Transverse colon (tissue), 4 donors: ENCODE data around the gene PKP4. TPM values are rescaled to one million over a fixed set of nuclear protein-coding genes. Genes with fewer than 3 reads are reported as not detected.

Source experiments
- DNase-seq: peaks from one replicate; pipeline ENCODE4 v3.0.0-alpha.2; 2019
- H3K27ac ChIP-seq, 4 donors: fragments of 200-600 bp; sonication (generic); 2 replicates each; pipeline ENCODE4 v1.5.1; 2016 to 2018; ENCODE audit warnings: inconsistent platforms in 4 of 4
- H3K27me3 ChIP-seq: fragments of 200-600 bp; sonication (generic); 2 replicates; pipeline ENCODE4 v1.5.1; 2017; ENCODE audit warnings: inconsistent platforms
- H3K36me3 ChIP-seq, 4 donors: fragments of 200-600 bp; sonication (generic); 2 replicates each; pipeline ENCODE4 v1.5.1; 2017 to 2019; ENCODE audit warnings: inconsistent platforms in 4 of 4
- H3K4me1 ChIP-seq, 4 donors: fragments of 200-600 bp; sonication (generic); 2 replicates each; pipeline ENCODE4 v1.5.1; 2017 to 2020; ENCODE audit warnings: inconsistent platforms in 4 of 4
- H3K4me3 ChIP-seq, 4 donors: fragments of 200-600 bp; sonication (generic); 1 replicate in 1 of 4; 2 replicates in 3 of 4; pipeline versions ENCODE4 v1.5.1 to v1.6.1; 2017 to 2019; ENCODE audit warnings: inconsistent platforms in 4 of 4
- H3K9me3 ChIP-seq, 2 donors: fragments of 200-600 bp; sonication (generic); 2 replicates each; pipeline ENCODE4 v1.5.1; 2017 to 2019; ENCODE audit warnings: inconsistent platforms in 2 of 2
- CTCF ChIP-seq, 5 experiments: fragments of 200-600 bp in 3 of 5; fragments of 450-650 bp in 2 of 5; sonication (generic) in 3 of 5; IDR thresholded peaks; 1 replicate in 2 of 5; 2 replicates in 3 of 5; pipeline ENCODE4 v1.5.1; 2016 to 2017; ENCODE audit warnings: antibody characterized with exemption in 5 of 5, inconsistent platforms in 3 of 5, mild to moderate bottlenecking in 2 of 5, moderate library complexity in 1 of 5
- EP300 ChIP-seq: sonication (generic); formaldehyde crosslinking; IDR thresholded peaks from one replicate; pipeline ENCODE4 v1.6.1; 2017; ENCODE audit warnings: antibody characterized with exemption, low read depth
- POLR2A ChIP-seq: fragments of 450-650 bp; IDR thresholded peaks from one replicate; pipeline ENCODE4 v1.6.1; 2016; ENCODE audit warnings: antibody characterized with exemption, mild to moderate bottlenecking, moderate library complexity
- POLR2AphosphoS5 ChIP-seq, 3 donors: sonication (generic); formaldehyde crosslinking; IDR thresholded peaks; one replicate each; pipeline ENCODE4 v1.6.1; 2016; ENCODE audit warnings: antibody characterized with exemption in 3 of 3
- WGBS, 2 donors: methylation state at CpG; one replicate each; pipeline ENCODE4 v1.1.5; 2018; ENCODE audit warnings: low coverage in 1 of 2; 5-methylcytosine and 5-hydroxymethylcytosine counted together
- in situ Hi-C, 4 donors: fragments of 200-750 bp; cut with MboI; loops; one replicate each; pipeline versions ENCODE4 v1.15.0 to v1.15.1; 2017; ENCODE audit warnings: low sequenced_read_pairs in 3 of 4, low pct_ligation_motif_present in 1 of 4, low pct_unique_long_range_greater_than_20kb in 1 of 4
- intact Hi-C: fragments of 100-400 bp; cut with DNase I; formaldehyde crosslinking; loops from one replicate; pipeline ENCODE4 v1.15.1; 2023; ENCODE audit warnings: low total_unique reads
- total RNA-seq, 4 donors: library from RNA; depleted of rRNA; stranded (reverse); fragments of >200 nt; gene quantifications; one replicate each; pipeline ENCODE4 v1.1.0, GENCODE V29; 2016

The PKP4 gene
- total RNA-seq, 4 donors from 2014 or later = 28.1 to 70.3 (median 58.3) TPM

GRCh38 chr2:158718851-158719250 is 262.1 kb downstream of the PKP4 start:
- Histone ChIP-seq H3K27me3 (no peaks in the 10 kb centered on the region), H3K4me1 (peaks cover 0 to 8% (median 0%) of the 10 kb centered on the region in 4 donors), H3K36me3 (no peaks in the 10 kb centered on the region), H3K27ac (no peak overlapping the region), H3K9me3 (no peaks in the 10 kb centered on the region), H3K4me3 (no peak overlapping the region)
- in situ Hi-C loops (no loop called here), intact Hi-C loops (no loop called here)
- TF ChIP-seq EP300 (no peak), POLR2AphosphoS5 (IDR thresholded peaks at IDR 0.05) (no peak), POLR2A (no peak), CTCF (IDR thresholded peaks at IDR 0.05) (no peak)
- WGBS, 2 donors = 77 to 92% methylated on average over 4 to 5 of the region's 5 CpGs
- DNase-seq = no peak

- H3K27me3 ChIP-seq = no peaks in the 10 kb centered on the region
- H3K27ac ChIP-seq = no peak overlapping the region
- H3K9me3 ChIP-seq = no peaks in the 10 kb centered on the region
- H3K4me3 ChIP-seq = no peak overlapping the region
- no peaks in the 10 kb centered on the region for H3K36me3 ChIP-seq
- WGBS, 2 donors = 84 to 100% methylated on average over 3 to 5 of the region's 5 CpGs
- no peak for TF ChIP-seq CTCF (IDR thresholded peaks at IDR 0.05)
- no peak for TF ChIP-seq EP300
- TF ChIP-seq POLR2A = no peak
- TF ChIP-seq POLR2AphosphoS5 (IDR thresholded peaks at IDR 0.05) = no peak
- in situ Hi-C loops = no loop called here
- no peak for DNase-seq
- intact Hi-C loops = no loop called here
- peaks cover 0 to 8% (median 0%) of the 10 kb centered on the region in 4 donors for H3K4me1 ChIP-seq
Measured at GRCh38 chr2:158719403-158719802, 262.7 kb downstream of the PKP4 start.

- H3K4me3 ChIP-seq = no peak overlapping the region
- no peak for TF ChIP-seq EP300
- TF ChIP-seq CTCF (IDR thresholded peaks at IDR 0.05) = no peak
- TF ChIP-seq POLR2AphosphoS5 (IDR thresholded peaks at IDR 0.05) = no peak
- TF ChIP-seq POLR2A = no peak
- H3K9me3 ChIP-seq = no peaks in the 10 kb centered on the region
- H3K27ac ChIP-seq = no peak overlapping the region
- H3K4me1 ChIP-seq = no peaks in the 10 kb centered on the region
- in situ Hi-C loops = no loop called here
- DNase-seq = no peak
- no peaks in the 10 kb centered on the region for H3K27me3 ChIP-seq
- no peaks in the 10 kb centered on the region for H3K36me3 ChIP-seq
- WGBS, 2 donors = 86 to 100% methylated on average over 1 to 9 of the region's 9 CpGs
- intact Hi-C loops = no loop called here
Measured at GRCh38 chr2:158722266-158723105, 265.7 kb downstream of the PKP4 start.

- 78% methylated on average over 8 of the region's 8 CpGs; no CpG with 5 or more reads in 1 of the 2 donors for WGBS, 2 donors
- Histone ChIP-seq H3K4me1 (no peaks in the 10 kb centered on the region), H3K27me3 (no peaks in the 10 kb centered on the region), H3K36me3 (no peaks in the 10 kb centered on the region), H3K4me3 (no peak overlapping the region), H3K9me3 (no peaks in the 10 kb centered on the region), H3K27ac (no peak overlapping the region)
- TF ChIP-seq EP300 (no peak), CTCF (IDR thresholded peaks at IDR 0.05) (no peak), POLR2AphosphoS5 (IDR thresholded peaks at IDR 0.05) (no peak), POLR2A (no peak)
- intact Hi-C loops (no loop called here), in situ Hi-C loops (no loop called here)
- no peak for DNase-seq
Measured at GRCh38 chr2:158723181-158723838, 266.6 kb downstream of the PKP4 start.
